Inflammatory macrophage treated with lipopolysaccharide for 4 hours (primary cell): Measurements from ENCODE around the gene NLRC5.
"Not testable (repeated sequence)": the region's sequence is repeated elsewhere in the genome, so short reads cannot be mapped to it uniquely, and the experiment has no call there.

Experiments used
- DNase-seq: peaks from one replicate; pipeline ENCODE4 v3.0.0-alpha.2; 2020

The NLRC5 gene

GRCh38 chr16:57109259-57110105, 120.1 kb downstream of the NLRC5 start:
- DNase-seq, result not testable (repeated sequence)

GRCh38 chr16:57110937-57111336, 121.6 kb downstream of the NLRC5 start:
- DNase-seq, result no peak

- DNase-seq, result no peak
Observed at GRCh38 chr16:57111420-57111819, 122.1 kb downstream of the NLRC5 start.

GRCh38 chr16:57112403-57113041, 123.2 kb downstream of the NLRC5 start:
- DNase-seq, result no peak

- DNase-seq, result no peak
Observed at GRCh38 chr16:57113042-57113453, 123.7 kb downstream of the NLRC5 start.

GRCh38 chr16:57113664-57114063, 124.3 kb downstream of the NLRC5 start:
- DNase-seq, result no peak

- DNase-seq, result no peak
Observed at GRCh38 chr16:57115168-57115513, 125.8 kb downstream of the NLRC5 start.

GRCh38 chr16:57115514-57116182, 126.3 kb downstream of the NLRC5 start:
- no peak for DNase-seq

- DNase-seq, result no peak
Observed at GRCh38 chr16:57118461-57119084, 129.2 kb downstream of the NLRC5 start.

- no peak for DNase-seq
Observed at GRCh38 chr16:57123216-57123973, 134.0 kb downstream of the NLRC5 start.

- DNase-seq, result no peak
Observed at GRCh38 chr16:57123974-57124674, 134.8 kb downstream of the NLRC5 start.

- DNase-seq, result no peak
Observed at GRCh38 chr16:57125376-57125775, 136.0 kb downstream of the NLRC5 start.

GRCh38 chr16:57125969-57126368, 136.6 kb downstream of the NLRC5 start:
- DNase-seq, result no peak

GRCh38 chr16:57126411-57126810, 137.1 kb downstream of the NLRC5 start:
- DNase-seq, result no peak

GRCh38 chr16:57127037-57127763, 137.8 kb downstream of the NLRC5 start:
- DNase-seq, result no peak

GRCh38 chr16:57127836-57128235, 138.5 kb downstream of the NLRC5 start:
- DNase-seq, result no peak

- DNase-seq, result no peak
Observed at GRCh38 chr16:57128771-57129389, 139.5 kb downstream of the NLRC5 start.

GRCh38 chr16:57130950-57131321, 141.6 kb downstream of the NLRC5 start:
- DNase-seq, result no peak

- DNase-seq, result no peak
Observed at GRCh38 chr16:57131351-57131970, 142.1 kb downstream of the NLRC5 start.

GRCh38 chr16:57132470-57132869, 143.1 kb downstream of the NLRC5 start:
- no peak for DNase-seq
